ENCODE measurements around the gene SHB. TPM values are rescaled to one million over a fixed set of nuclear protein-coding genes. Genes with fewer than 3 reads are reported as not detected.

Gene SHB
- total and polyA plus RNA-seq, 2 donors (not counting 3 experiments of a cell fraction or from before 2014, with no cell fraction given) = 13.4 to 24.9 TPM

GRCh38 chr9:38037981-38038306 lies 31.1 kb downstream of the SHB start:
- CTCF ChIA-PET = interaction anchor here (1.2 to 3.4 kb wide), 3 partner anchors 12 to 124 kb away, joined by 3 to 12 read pairs (median 4); no protein-coding TSS in a partner anchor
- dilution Hi-C loops (cut with MboI; ENCODE audit: extremely low pct_ligation_motif_present, low sequenced_read_pairs) = no loop called here

More at GRCh38 chr9:38037981-38038306, 31.1 kb downstream of the SHB start:
- Histone ChIP-seq H3K27me3 (ENCODE audit: control insufficient read depth in 2 of 2, insufficient read depth in 2 of 2, low read length in 2 of 2) (no peaks in the 10 kb centered on the region), H3K9ac (replicated peaks; ENCODE audit: extremely low read depth, insufficient read depth, low read length) (no peak overlapping the region), H3K36me3 (ENCODE audit: control insufficient read depth in 2 of 2, extremely low read depth in 1 of 2, insufficient read depth in 2 of 2, low read length in 2 of 2) (no peaks in the 10 kb centered on the region), H4K20me1 (replicated peaks; ENCODE audit: control insufficient read depth, extremely low read depth, insufficient read depth, low read length) (no peaks in the 10 kb centered on the region), H2AFZ (ENCODE audit: low read depth, low read length) (no peak overlapping the region), H3K4me1 (ENCODE audit: control insufficient read depth, extremely low read depth, insufficient read depth, low read length) (peaks cover 54% of the 10 kb centered on the region), H3K79me2 (ENCODE audit: control insufficient read depth, insufficient read depth, low read length) (peaks cover 63% of the 10 kb centered on the region), H3K27ac (ENCODE audit: insufficient read depth, low read depth, low read length) (peak overlapping the region; percentile 77), H3K4me3 (replicated peaks in 1 of 3; ENCODE audit: insufficient read depth in 1 of 3, low read depth in 1 of 3, low read length in 3 of 3) (no peak overlapping the region), H3K9me1 (replicated peaks; ENCODE audit: control insufficient read depth, extremely low read depth, insufficient read depth, low read length) (no peaks in the 10 kb centered on the region), H3K9me3 (replicated peaks; ENCODE audit: control insufficient read depth, insufficient read depth, low read length) (no peaks in the 10 kb centered on the region), H3K4me2 (ENCODE audit: insufficient read depth, low read length) (no peak overlapping the region)
- FAIRE-seq (no peak), DNase-seq (ENCODE audit: low read depth, low spot score) (no peak)
- POLR2A ChIA-PET = interaction anchor here (0.6 to 1.1 kb wide), 2 partner anchors 75 to 214 kb away, joined by 3 read pairs; no protein-coding TSS in a partner anchor
- no TSS peak for BruUV-seq (replicated peaks)
- no peak for TF ChIP-seq MAX (IDR thresholded peaks at IDR 0.05; ENCODE audit: insufficient read depth, insufficient read length)
- no peak for TF ChIP-seq CTCF (IDR thresholded peaks at IDR 0.05; ENCODE audit: extremely low read depth in 1 of 2, insufficient read depth in 1 of 2, low read depth in 1 of 2, low read length in 2 of 2)
- intact Hi-C loops (cut with micrococcal nuclease) = loop anchor here (2.0 kb wide), 2 partner anchors 19 to 31 kb away; partner anchors contain the start of gene SHB

All from endothelial cell of umbilical vein (primary cell).